Measurements from ENCODE around the gene SUN3. TPM values are rescaled to one million over a fixed set of nuclear protein-coding genes. Genes with fewer than 3 reads are reported as not detected.
"Not testable (repeated sequence)": the region's sequence is repeated elsewhere in the genome, so short reads cannot be mapped to it uniquely, and the experiment has no call there.

Gene SUN3
- total RNA-seq, 1 donor from 2014 or later = not detected

GRCh38 chr7:48033922-48034321, 5.0 kb upstream of the SUN3 start:
- intact Hi-C loops (cut with micrococcal nuclease) = no loop called here

- intact Hi-C loops (cut with micrococcal nuclease) = no loop called here
Observed at GRCh38 chr7:48031111-48031510, 2.2 kb upstream of the SUN3 start.

- intact Hi-C loops (cut with micrococcal nuclease) = no loop called here
Observed at GRCh38 chr7:48025624-48026023, 3.3 kb downstream of the SUN3 start.

GRCh38 chr7:48017674-48018073, 11.2 kb downstream of the SUN3 start:
- intact Hi-C loops (cut with micrococcal nuclease) = no loop called here

- intact Hi-C loops (cut with micrococcal nuclease) = no loop called here
Observed at GRCh38 chr7:48016641-48017040, 12.3 kb downstream of the SUN3 start.

- intact Hi-C loops (cut with micrococcal nuclease) = no loop called here
Observed at GRCh38 chr7:48011951-48012350, 17.0 kb downstream of the SUN3 start.

- intact Hi-C loops (cut with micrococcal nuclease) = no loop called here
Observed at GRCh38 chr7:48011323-48011722, 17.6 kb downstream of the SUN3 start.

- intact Hi-C loops (cut with micrococcal nuclease) = no loop called here
Observed at GRCh38 chr7:48009954-48010353, 19.0 kb downstream of the SUN3 start.

GRCh38 chr7:48009257-48009656, 19.6 kb downstream of the SUN3 start:
- intact Hi-C loops (cut with micrococcal nuclease) = no loop called here

- intact Hi-C loops (cut with micrococcal nuclease) = no loop called here
Observed at GRCh38 chr7:48006866-48007265, 22.0 kb downstream of the SUN3 start.

GRCh38 chr7:48004638-48005037, 24.3 kb downstream of the SUN3 start:
- intact Hi-C loops (cut with micrococcal nuclease) = no loop called here

GRCh38 chr7:48004032-48004431, 24.9 kb downstream of the SUN3 start:
- intact Hi-C loops (cut with micrococcal nuclease) = no loop called here

GRCh38 chr7:48000164-48000563, 28.7 kb downstream of the SUN3 start:
- intact Hi-C loops (cut with micrococcal nuclease) = not testable (repeated sequence)

- intact Hi-C loops (cut with micrococcal nuclease) = no loop called here
Observed at GRCh38 chr7:47999413-47999812, 29.5 kb downstream of the SUN3 start.

- intact Hi-C loops (cut with micrococcal nuclease) = loop anchor here (1.0 kb wide), 1 partner anchor 105 kb away; no protein-coding TSS in a partner anchor
Observed at GRCh38 chr7:47992446-47992845, 36.5 kb downstream of the SUN3 start.

- intact Hi-C loops (cut with micrococcal nuclease) = loop anchor here (1.0 kb wide), 7 partner anchors 13 to 162 kb away; partner anchors contain the start of genes C7orf57, HUS1 and UPP1
Observed at GRCh38 chr7:47991741-47992311, 37.1 kb downstream of the SUN3 start.

GRCh38 chr7:47991270-47991669, 37.6 kb downstream of the SUN3 start:
- intact Hi-C loops (cut with micrococcal nuclease) = loop anchor here (1.0 kb wide), 6 partner anchors 12 to 163 kb away; partner anchors contain the start of genes C7orf57, HUS1 and UPP1

GRCh38 chr7:47990592-47990991, 38.3 kb downstream of the SUN3 start:
- intact Hi-C loops (cut with micrococcal nuclease) = no loop called here

- intact Hi-C loops (cut with micrococcal nuclease) = not testable (repeated sequence)
Observed at GRCh38 chr7:47989607-47990400, 39.1 kb downstream of the SUN3 start.

GRCh38 chr7:47988496-47989386, 40.2 kb downstream of the SUN3 start:
- intact Hi-C loops (cut with micrococcal nuclease) = no loop called here

GRCh38 chr7:47982610-47983009, 46.3 kb downstream of the SUN3 start:
- intact Hi-C loops (cut with micrococcal nuclease) = no loop called here

GRCh38 chr7:47980648-47981047, 48.3 kb downstream of the SUN3 start:
- intact Hi-C loops (cut with micrococcal nuclease) = not testable (repeated sequence)

All from T-helper 1 cell treated with Interleukin-12 subunit alpha and Interleukin-12 subunit beta and Interleukin-4 antibody, amounts not matched to agents 30 ng/mL and 1 ng/mL, for 36 hours (primary cell).